ENCODE measurements around the gene ZDHHC13. TPM values are rescaled to one million over a fixed set of nuclear protein-coding genes. Genes with fewer than 3 reads are reported as not detected.

ZDHHC13 gene
- total RNA-seq, 1 donor from 2014 or later, result 18.5 TPM

DNA sequence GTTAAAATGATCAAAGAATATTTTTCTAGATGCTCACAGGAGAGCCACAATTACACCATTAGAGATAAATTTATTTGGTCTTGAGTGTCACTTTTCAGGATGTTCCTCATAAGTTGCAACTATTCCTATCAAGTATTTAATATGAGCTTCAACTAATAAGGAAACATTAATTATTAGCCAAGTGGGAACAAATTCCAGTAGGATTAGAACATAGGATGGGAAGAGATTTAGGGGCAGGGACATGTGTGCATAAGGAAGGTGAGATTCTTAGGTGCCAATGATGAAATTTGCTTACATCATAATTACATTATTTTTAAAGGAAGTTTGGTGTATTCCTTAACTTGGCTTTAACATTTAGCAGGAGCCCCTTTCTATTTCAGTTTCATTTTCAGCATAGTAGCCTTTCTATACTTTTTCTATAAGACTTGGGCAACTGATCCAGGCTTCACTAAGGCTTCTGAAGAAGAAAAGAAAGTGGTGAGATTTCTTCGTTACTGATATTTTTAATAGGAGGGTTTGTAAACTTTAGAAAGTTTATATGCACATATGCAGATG lies 46.1 kb downstream of the ZDHHC13 start:
- no peak overlapping the region for H3K4me3 Mint-ChIP-seq
- H3K4me1 Mint-ChIP-seq, result no peaks in the 10 kb centered on the region
- no peak overlapping the region for H3K27ac Mint-ChIP-seq (ENCODE audit: unreplicated experiment)
- DNase-seq (ENCODE audit: low read depth, low spot score), result no peak
- peaks cover 8% of the 10 kb centered on the region for H3K36me3 Mint-ChIP-seq (ENCODE audit: low read depth)
- TF ChIP-seq, protein P1, sequence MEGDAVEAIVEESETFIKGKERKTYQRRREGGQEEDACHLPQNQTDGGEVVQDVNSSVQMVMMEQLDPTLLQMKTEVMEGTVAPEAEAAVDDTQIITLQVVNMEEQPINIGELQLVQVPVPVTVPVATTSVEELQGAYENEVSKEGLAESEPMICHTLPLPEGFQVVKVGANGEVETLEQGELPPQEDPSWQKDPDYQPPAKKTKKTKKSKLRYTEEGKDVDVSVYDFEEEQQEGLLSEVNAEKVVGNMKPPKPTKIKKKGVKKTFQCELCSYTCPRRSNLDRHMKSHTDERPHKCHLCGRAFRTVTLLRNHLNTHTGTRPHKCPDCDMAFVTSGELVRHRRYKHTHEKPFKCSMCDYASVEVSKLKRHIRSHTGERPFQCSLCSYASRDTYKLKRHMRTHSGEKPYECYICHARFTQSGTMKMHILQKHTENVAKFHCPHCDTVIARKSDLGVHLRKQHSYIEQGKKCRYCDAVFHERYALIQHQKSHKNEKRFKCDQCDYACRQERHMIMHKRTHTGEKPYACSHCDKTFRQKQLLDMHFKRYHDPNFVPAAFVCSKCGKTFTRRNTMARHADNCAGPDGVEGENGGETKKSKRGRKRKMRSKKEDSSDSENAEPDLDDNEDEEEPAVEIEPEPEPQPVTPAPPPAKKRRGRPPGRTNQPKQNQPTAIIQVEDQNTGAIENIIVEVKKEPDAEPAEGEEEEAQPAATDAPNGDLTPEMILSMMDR (conservative IDR thresholded peaks at IDR 0.05), result no peak
- H3K27me3 Mint-ChIP-seq (ENCODE audit: low read depth), result no peaks in the 10 kb centered on the region
- H3K9me3 Mint-ChIP-seq, result no peaks in the 10 kb centered on the region

DNA sequence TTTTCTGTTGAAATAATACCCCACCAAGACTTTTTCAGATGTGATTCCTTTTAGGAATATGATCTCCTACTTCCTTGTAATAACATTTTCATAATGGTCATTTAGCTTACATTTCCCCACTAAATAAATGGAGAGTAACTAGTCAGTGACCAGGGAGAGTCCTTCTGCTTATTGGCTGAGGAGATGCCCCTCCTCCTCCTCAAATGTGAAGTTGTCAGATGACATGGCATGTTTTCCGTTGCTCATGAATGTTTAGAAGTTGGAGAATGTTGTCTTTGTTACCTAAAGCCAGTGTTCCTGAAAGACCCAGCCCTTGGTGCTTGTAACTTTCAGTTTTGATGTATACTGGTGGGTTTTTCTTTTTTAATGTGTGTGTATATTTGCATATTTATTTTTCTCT lies 46.6 kb downstream of the ZDHHC13 start:
- Mint-ChIP-seq H3K27me3 (ENCODE audit: low read depth) (no peaks in the 10 kb centered on the region), H3K36me3 (ENCODE audit: low read depth) (peaks cover 13% of the 10 kb centered on the region), H3K27ac (ENCODE audit: unreplicated experiment) (no peak overlapping the region), H3K4me1 (no peaks in the 10 kb centered on the region), H3K9me3 (no peaks in the 10 kb centered on the region), H3K4me3 (no peak overlapping the region)
- DNase-seq (ENCODE audit: low read depth, low spot score), result no peak
- TF ChIP-seq, protein P1 (conservative IDR thresholded peaks at IDR 0.05), result no peak

DNA sequence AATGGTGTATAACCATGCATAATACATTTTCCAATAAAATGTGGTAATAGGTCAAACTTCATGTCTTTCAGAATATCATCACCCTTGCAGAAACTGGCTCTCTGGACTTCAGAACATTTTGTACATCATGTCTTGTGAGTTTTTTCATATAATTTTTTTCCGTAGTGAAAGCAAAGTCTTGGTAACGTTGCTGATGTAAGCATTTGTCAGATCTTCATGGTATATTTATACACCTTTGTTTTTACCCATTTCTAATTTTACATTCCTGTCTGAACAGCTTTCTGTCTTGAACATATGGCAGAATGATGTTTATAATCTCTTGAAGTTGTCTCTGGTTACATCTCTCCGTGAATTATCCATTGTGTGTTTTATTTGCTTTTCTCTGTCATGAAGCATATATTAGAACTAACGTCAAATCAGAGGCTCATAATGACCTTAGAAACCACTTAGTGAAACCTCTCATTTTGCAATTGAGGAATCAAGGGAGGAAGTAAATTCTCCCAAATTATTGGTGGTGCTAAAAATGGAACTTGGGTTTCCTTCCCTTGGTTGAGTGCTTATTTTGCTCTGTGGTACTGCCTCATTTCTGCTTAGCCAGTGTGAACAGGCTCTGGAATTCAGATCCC lies 47.4 kb downstream of the ZDHHC13 start:
- H3K27me3 Mint-ChIP-seq (ENCODE audit: low read depth), result no peaks in the 10 kb centered on the region
- TF ChIP-seq, protein P1 (conservative IDR thresholded peaks at IDR 0.05), result no peak
- no peak overlapping the region for H3K27ac Mint-ChIP-seq (ENCODE audit: unreplicated experiment)
- no peak for DNase-seq (ENCODE audit: low read depth, low spot score)
- no peaks in the 10 kb centered on the region for H3K4me1 Mint-ChIP-seq
- peaks cover 11% of the 10 kb centered on the region for H3K36me3 Mint-ChIP-seq (ENCODE audit: low read depth)
- no peaks in the 10 kb centered on the region for H3K9me3 Mint-ChIP-seq
- H3K4me3 Mint-ChIP-seq, result no peak overlapping the region

DNA sequence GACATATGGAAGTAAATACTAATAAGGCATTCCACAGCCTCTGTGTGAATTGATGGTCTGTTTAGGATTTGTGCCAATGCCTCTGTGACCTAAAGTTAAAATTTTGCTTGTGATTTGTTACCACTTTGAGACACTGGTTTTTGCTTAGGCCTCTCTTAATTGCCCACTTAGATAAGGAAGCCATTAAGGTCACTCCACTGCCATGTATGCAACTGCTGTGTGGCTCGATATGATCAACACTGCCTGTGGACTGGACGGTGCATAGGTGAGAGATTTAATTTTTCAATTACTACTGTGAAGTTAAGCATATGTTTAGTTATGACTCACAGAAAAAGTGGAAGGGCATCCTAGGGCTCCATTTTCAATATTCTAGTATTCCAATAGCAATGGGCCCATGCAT lies 47.9 kb downstream of the ZDHHC13 start:
- H3K4me1 Mint-ChIP-seq, result no peaks in the 10 kb centered on the region
- no peak for DNase-seq (ENCODE audit: low read depth, low spot score)

DNA sequence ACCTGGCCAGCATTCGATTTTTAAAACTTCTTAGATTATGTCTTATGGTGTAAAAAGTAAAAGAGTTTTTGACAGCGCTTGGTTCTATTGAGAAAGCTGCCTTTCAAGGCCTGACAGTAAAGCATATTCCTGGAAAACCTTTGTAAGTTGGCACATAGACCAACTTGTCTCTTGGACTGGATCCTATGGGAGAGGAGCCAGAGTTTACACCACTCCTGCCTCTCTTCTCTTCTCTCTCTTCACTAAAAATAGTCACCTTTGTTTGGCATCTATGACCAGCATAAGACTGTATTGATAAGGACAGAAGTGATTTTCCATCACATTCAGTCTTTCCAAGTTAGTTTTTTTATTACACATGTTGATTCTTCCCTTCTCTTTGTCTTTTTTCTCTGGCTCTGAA lies 51.1 kb downstream of the ZDHHC13 start:
- TF ChIP-seq, protein P1 (conservative IDR thresholded peaks at IDR 0.05), result no peak
- no peaks in the 10 kb centered on the region for H3K9me3 Mint-ChIP-seq
- no peak overlapping the region for H3K4me3 Mint-ChIP-seq
- no peak for DNase-seq (ENCODE audit: low read depth, low spot score)
- no peak overlapping the region for H3K27ac Mint-ChIP-seq (ENCODE audit: unreplicated experiment)
- no peaks in the 10 kb centered on the region for H3K27me3 Mint-ChIP-seq (ENCODE audit: low read depth)
- H3K4me1 Mint-ChIP-seq, result no peaks in the 10 kb centered on the region
- H3K36me3 Mint-ChIP-seq (ENCODE audit: low read depth), result peaks cover 9% of the 10 kb centered on the region

More for the DNA sequence above, 47.9 kb downstream of the ZDHHC13 start:
- Mint-ChIP-seq H3K4me3 (no peak overlapping the region), H3K9me3 (no peaks in the 10 kb centered on the region), H3K36me3 (ENCODE audit: low read depth) (peaks cover 9% of the 10 kb centered on the region), H3K27ac (ENCODE audit: unreplicated experiment) (no peak overlapping the region), H3K27me3 (ENCODE audit: low read depth) (no peaks in the 10 kb centered on the region)
- TF ChIP-seq, protein P1 (conservative IDR thresholded peaks at IDR 0.05), result no peak
